Fibroblast of pulmonary artery (primary cell): ENCODE results near the gene TAC4.

ENCODE experiments used
- DNase-seq: peaks from one replicate; pipeline ENCODE4 v3.0.0-alpha.2; 2010; ENCODE audit warnings: low read depth
- H3K4me3 ChIP-seq: replicated peaks from 2 replicates; pipeline ENCODE4 v1.5.1; 2011; ENCODE audit warnings: low read depth, mild to moderate bottlenecking, control low read depth, low read length, moderate library complexity
- TF ChIP-seq, protein P1 (sequence below): IDR thresholded peaks from 2 replicates; pipeline ENCODE4 v1.5.1; 2011; ENCODE audit warnings: mild to moderate bottlenecking, control low read depth, low read length, inconsistent platforms; ENCODE audit errors: missing control alignments

The TAC4 gene

DNA sequence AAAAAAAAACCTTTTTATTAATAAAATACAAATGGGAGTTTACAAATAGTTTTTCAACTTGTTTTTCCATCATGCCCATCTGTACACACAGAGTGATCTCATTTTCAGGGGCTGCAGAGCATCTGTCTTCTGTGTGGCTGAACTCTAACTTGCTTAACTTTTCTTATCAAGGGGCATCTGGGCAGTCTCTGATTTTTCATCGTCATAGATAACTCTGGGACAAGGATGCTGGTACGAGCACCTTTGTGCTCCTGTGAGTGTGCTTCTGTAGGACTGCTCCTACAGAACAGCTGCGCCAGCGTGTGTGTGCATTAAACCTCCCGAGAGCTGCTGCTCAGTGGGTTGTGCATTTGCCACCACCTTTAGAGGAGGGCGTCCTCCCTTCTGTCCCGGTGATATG, 34.6 kb upstream of the TAC4 start:
- no peak for DNase-seq
- TF ChIP-seq, protein P1, sequence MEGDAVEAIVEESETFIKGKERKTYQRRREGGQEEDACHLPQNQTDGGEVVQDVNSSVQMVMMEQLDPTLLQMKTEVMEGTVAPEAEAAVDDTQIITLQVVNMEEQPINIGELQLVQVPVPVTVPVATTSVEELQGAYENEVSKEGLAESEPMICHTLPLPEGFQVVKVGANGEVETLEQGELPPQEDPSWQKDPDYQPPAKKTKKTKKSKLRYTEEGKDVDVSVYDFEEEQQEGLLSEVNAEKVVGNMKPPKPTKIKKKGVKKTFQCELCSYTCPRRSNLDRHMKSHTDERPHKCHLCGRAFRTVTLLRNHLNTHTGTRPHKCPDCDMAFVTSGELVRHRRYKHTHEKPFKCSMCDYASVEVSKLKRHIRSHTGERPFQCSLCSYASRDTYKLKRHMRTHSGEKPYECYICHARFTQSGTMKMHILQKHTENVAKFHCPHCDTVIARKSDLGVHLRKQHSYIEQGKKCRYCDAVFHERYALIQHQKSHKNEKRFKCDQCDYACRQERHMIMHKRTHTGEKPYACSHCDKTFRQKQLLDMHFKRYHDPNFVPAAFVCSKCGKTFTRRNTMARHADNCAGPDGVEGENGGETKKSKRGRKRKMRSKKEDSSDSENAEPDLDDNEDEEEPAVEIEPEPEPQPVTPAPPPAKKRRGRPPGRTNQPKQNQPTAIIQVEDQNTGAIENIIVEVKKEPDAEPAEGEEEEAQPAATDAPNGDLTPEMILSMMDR: no peak
- no peak overlapping the region for H3K4me3 ChIP-seq

DNA sequence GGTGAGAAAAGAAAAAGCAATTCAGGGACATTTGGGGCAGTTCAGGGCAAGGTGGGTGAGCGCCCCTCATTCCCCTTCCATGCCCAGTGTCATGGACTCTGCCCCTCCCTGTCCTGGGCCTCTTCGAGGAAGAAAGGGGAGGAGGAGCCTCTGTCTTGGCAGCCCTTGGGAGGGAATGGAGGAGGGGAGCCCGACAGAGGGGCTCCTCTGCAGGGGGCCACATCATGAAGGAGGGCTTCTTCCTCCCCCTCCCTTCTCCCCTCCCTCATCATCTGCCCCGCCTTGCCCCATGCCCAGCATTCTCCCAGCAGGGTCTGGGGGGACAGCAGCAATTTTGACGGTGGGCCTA, 33.2 kb upstream of the TAC4 start:
- DNase-seq: no peak
- no peak overlapping the region for H3K4me3 ChIP-seq
- TF ChIP-seq, protein P1: no peak

DNA sequence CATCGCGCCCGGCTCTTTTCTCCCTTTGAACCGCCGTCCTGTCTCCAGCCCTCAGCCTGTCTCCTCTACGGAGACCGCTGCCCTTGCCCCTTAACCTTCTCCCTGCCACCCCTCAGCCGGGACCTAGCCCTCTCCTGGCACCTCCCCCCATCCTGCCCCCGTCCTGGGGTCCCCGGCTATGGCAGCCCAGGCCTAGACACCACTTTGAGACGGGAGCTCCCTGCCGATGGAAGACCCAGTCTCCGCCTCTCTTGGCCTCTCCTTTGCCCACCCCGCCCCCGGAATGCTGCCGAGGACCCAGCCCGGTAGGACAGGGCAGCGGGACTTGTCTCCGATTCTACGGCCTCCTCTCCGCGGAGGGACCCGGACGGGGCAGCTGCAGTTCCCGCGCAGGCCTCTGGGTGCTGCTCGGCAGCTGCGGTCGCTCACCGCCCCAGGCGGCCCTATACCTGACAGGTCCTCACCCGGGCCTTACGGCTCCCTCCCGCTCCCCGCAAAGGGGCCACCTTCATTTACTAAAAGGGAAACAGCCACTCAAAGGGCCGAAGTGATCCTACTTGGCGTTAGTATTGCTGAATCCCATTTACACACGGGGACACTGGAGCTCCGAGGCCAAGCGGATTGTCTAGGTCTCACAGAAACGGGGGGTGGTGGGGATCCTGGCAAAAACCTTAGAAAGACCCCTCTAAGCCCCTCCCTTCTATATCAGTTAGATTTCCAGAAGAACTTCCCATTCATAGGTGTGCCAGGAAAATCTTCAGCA, 32.6 kb upstream of the TAC4 start:
- TF ChIP-seq, protein P1: peak; percentile 89
- no peak overlapping the region for H3K4me3 ChIP-seq
- peak; percentile 60 for DNase-seq

DNA sequence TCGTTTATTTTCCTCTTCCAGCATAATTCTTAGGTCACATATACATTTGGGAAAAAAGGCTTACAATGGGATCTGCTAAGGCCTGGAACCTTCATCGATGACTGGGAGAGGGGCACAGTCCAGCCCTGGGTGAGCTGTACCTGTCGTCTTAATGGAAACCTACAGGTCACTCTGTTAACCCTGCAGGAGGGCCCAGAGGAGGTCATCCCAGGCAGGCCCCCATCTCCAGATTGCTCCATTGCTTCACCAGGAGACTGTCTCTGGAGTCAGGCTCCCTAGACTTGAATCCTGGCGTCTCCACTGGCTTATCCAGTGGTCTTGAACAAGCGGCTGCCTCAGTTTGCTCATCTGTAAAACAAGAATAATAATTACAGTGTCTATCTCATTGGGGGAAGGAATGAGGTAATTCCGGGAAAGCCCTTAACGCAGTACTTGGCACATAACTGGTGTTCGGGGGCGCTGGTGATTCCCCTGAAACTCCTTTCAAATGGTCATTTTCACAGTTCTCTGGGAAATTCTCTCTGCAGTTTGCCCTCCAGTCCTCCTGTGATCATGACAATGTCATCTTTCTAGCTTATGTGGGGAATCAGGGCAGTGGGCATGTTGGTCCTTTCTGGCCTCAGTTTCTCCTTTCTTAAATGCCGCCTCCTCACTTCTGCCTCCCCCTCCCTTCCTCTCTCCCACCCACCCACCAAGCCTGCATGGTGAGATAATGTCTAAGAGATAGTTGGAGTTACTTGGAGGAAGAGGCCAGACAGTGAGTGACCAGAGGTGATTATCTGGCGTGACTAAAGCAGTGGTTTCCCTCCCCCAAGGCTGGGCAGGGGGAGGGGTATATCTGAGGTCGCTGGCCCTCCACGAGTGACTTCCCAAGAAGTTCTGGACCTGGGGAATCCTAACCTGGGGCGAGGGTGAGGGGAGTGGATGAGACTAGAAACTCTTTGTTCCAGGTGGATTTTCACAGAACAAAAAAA, 31.3 kb upstream of the TAC4 start:
- H3K4me3 ChIP-seq: no peak overlapping the region
- no peak for DNase-seq
- TF ChIP-seq, protein P1: no peak

DNA sequence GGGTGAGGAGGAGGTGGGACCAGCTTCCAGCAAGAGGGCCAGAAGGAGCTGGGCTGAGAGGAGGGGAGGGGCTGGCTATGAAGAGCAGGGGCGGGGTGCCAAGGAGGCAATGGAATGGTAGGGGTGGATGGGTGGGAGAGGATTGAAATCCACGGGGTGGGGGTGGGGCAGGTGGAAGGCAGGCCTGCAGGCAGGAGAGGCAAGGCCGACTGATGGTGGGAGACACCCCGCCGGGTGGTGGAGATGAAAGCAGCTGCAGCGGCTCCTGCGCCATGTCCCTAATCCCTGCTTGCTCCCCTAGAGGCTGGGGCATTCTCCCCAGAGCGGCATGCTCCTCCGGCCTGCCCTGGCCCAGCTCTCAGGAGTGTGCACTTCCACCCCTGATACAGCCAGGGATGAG, 27.8 kb upstream of the TAC4 start:
- TF ChIP-seq, protein P1: no peak
- no peak overlapping the region for H3K4me3 ChIP-seq
- DNase-seq: no peak

DNA sequence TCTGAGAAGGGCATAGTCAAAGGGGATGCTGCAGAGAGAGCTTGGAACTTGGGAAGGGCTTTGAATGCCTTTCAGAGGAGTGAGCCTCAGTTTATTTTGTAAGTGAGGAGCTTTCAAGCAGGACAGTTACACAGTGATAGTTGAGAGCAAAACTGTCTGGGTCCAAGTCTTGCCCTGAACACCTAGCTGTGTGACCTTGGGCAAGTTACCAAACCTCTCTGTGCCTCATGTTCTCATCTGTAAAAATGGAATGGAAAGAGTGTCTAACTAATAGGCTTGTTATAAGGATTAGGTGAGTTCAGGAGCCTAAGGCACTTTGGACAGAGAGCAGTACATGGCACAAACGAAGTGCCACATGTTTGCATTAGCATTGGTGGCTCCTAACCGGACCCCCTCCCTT, 27.0 kb upstream of the TAC4 start:
- no peak overlapping the region for H3K4me3 ChIP-seq
- DNase-seq: no peak
- TF ChIP-seq, protein P1: no peak
